Measurements from ENCODE around the gene INSR.

INSR gene

DNA sequence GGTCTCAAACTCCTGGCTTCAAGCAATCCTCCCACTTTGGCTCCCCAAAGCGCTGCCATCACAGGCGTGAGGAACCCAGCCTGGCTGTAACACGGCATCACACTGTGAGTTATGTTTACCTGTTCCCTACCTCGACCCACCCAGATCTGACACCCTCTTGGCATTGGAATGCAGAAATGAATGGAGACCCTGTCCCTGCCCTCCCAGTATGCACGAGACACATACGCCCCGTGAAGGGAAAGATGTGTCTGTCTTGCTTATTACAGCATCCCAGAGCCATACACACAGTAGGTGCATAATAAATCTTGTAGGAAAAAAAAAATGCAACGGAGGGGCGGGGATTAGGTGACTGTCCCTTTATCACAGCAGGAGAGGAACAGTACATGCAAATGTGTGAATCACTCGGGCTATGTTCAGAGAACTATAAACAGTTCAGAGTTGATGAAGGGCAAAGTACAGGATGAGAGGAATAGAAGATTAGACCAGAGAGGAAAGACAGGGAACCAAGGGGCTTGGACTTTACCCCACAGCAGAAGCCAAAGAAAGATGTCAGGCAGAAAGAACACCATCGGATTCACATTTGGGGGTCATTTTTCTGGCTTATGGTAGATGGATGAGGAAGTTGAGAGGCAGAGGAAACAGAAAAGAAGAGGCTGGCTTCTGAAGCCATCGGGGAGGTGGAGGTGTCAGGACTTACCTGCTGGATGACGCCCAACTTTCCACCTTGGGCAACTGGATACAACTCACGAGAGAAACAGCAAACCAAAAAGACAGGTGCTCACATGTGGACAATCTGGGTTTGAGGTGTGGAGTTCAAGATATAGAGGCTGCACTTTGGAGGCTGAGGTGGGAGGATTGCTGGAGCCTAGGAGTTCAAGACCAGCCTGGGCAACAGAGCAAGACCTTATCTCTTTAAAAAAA, 94.3 kb downstream of the INSR start (continued):
- TF ChIP-seq ZNF555 (tag by site-specific recombination; conservative IDR thresholded peaks at IDR 0.05) = no peak
- no peak for TF ChIP-seq ZNF132 (tag by site-specific recombination; IDR thresholded peaks at IDR 0.05; ENCODE audit: borderline replicate concordance)
- TF ChIP-seq, protein P1, sequence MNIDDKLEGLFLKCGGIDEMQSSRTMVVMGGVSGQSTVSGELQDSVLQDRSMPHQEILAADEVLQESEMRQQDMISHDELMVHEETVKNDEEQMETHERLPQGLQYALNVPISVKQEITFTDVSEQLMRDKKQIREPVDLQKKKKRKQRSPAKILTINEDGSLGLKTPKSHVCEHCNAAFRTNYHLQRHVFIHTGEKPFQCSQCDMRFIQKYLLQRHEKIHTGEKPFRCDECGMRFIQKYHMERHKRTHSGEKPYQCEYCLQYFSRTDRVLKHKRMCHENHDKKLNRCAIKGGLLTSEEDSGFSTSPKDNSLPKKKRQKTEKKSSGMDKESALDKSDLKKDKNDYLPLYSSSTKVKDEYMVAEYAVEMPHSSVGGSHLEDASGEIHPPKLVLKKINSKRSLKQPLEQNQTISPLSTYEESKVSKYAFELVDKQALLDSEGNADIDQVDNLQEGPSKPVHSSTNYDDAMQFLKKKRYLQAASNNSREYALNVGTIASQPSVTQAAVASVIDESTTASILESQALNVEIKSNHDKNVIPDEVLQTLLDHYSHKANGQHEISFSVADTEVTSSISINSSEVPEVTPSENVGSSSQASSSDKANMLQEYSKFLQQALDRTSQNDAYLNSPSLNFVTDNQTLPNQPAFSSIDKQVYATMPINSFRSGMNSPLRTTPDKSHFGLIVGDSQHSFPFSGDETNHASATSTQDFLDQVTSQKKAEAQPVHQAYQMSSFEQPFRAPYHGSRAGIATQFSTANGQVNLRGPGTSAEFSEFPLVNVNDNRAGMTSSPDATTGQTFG (tag by site-specific recombination; IDR thresholded peaks at IDR 0.05; ENCODE audit: borderline replicate concordance) = no peak
- no peak for TF ChIP-seq ZNF707 (tag by site-specific recombination; IDR thresholded peaks at IDR 0.05)
- no peak for TF ChIP-seq ZNF776 (tag by site-specific recombination; IDR thresholded peaks at IDR 0.05; ENCODE audit: borderline replicate concordance)
- TF ChIP-seq REPIN1 (tag by site-specific recombination; IDR thresholded peaks at IDR 0.05; ENCODE audit: low read depth) = no peak
- no peak for TF ChIP-seq ZNF394 (tag by site-specific recombination; IDR thresholded peaks at IDR 0.05; ENCODE audit: borderline replicate concordance)
- TF ChIP-seq ZNF501 (tag by site-specific recombination; IDR thresholded peaks at IDR 0.05) = no peak
- 0 out of 2 replicates have a peak, but pooled peaks have one; percentile 46 for TF ChIP-seq ZNF600 (tag by site-specific recombination; IDR thresholded peaks at IDR 0.05)
- TF ChIP-seq ZNF843 (tag by site-specific recombination; IDR thresholded peaks at IDR 0.05) = no peak
- TF ChIP-seq, protein P2, sequence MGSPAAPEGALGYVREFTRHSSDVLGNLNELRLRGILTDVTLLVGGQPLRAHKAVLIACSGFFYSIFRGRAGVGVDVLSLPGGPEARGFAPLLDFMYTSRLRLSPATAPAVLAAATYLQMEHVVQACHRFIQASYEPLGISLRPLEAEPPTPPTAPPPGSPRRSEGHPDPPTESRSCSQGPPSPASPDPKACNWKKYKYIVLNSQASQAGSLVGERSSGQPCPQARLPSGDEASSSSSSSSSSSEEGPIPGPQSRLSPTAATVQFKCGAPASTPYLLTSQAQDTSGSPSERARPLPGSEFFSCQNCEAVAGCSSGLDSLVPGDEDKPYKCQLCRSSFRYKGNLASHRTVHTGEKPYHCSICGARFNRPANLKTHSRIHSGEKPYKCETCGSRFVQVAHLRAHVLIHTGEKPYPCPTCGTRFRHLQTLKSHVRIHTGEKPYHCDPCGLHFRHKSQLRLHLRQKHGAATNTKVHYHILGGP (tag by site-specific recombination; IDR thresholded peaks at IDR 0.05) = no peak
- no peak for TF ChIP-seq ZNF596 (tag by site-specific recombination; IDR thresholded peaks at IDR 0.05)
- TF ChIP-seq ZNF791 (tag by site-specific recombination; IDR thresholded peaks at IDR 0.05) = no peak
- TF ChIP-seq ZNF416 (tag by site-specific recombination; IDR thresholded peaks at IDR 0.05) = no peak
- TF ChIP-seq, protein P3, sequence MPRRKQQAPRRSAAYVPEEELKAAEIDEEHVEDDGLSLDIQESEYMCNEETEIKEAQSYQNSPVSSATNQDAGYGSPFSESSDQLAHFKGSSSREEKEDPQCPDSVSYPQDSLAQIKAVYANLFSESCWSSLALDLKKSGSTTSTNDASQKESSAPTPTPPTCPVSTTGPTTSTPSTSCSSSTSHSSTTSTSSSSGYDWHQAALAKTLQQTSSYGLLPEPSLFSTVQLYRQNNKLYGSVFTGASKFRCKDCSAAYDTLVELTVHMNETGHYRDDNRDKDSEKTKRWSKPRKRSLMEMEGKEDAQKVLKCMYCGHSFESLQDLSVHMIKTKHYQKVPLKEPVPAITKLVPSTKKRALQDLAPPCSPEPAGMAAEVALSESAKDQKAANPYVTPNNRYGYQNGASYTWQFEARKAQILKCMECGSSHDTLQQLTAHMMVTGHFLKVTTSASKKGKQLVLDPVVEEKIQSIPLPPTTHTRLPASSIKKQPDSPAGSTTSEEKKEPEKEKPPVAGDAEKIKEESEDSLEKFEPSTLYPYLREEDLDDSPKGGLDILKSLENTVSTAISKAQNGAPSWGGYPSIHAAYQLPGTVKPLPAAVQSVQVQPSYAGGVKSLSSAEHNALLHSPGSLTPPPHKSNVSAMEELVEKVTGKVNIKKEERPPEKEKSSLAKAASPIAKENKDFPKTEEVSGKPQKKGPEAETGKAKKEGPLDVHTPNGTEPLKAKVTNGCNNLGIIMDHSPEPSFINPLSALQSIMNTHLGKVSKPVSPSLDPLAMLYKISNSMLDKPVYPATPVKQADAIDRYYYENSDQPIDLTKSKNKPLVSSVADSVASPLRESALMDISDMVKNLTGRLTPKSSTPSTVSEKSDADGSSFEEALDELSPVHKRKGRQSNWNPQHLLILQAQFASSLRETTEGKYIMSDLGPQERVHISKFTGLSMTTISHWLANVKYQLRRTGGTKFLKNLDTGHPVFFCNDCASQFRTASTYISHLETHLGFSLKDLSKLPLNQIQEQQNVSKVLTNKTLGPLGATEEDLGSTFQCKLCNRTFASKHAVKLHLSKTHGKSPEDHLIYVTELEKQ (tag by site-specific recombination; IDR thresholded peaks at IDR 0.05; ENCODE audit: borderline replicate concordance) = no peak
- TF ChIP-seq ZNF837 (tag by site-specific recombination; IDR thresholded peaks at IDR 0.05) = no peak
- 0 out of 2 replicates have a peak, but pooled peaks have one; percentile 17 for TF ChIP-seq ZNF391 (tag by site-specific recombination; IDR thresholded peaks at IDR 0.05; ENCODE audit: borderline replicate concordance, low read depth)
- TF ChIP-seq HOXC10 (CRISPR knock-in tag; IDR thresholded peaks at IDR 0.05) = no peak
- TF ChIP-seq ZNF664 (tag by site-specific recombination; IDR thresholded peaks at IDR 0.05) = no peak
- no peak for TF ChIP-seq ZNF518A (tag by site-specific recombination; conservative IDR thresholded peaks at IDR 0.05; ENCODE audit: low read depth)
- no peak for TF ChIP-seq SP2 (tag by site-specific recombination; IDR thresholded peaks at IDR 0.05)
- peak; percentile 23; the same call in 1 of the 2 replicates for TF ChIP-seq ZNF366 (tag by site-specific recombination; conservative IDR thresholded peaks at IDR 0.05)
- no peak for TF ChIP-seq ZFP3 (tag by site-specific recombination; IDR thresholded peaks at IDR 0.05; ENCODE audit: low read depth)
- TF ChIP-seq GLIS2 (tag by site-specific recombination; IDR thresholded peaks at IDR 0.05) = no peak
- no peak for TF ChIP-seq ZFP37 (tag by site-specific recombination; IDR thresholded peaks at IDR 0.05)
